C4-2B (cell line): ENCODE results near the gene MEOX1.

Experiments
- CTCF ChIP-seq: fragments of 450-650 bp; conservative IDR thresholded peaks from 2 replicates; pipeline ENCODE4 v1.5.1; 2017; ENCODE audit warnings: mild to moderate bottlenecking
- ZFX ChIP-seq: fragments of 450-650 bp; IDR thresholded peaks from 2 replicates; pipeline ENCODE4 v1.6.1; 2017

GRCh38 chr17:43697937-43698336, 36.2 kb upstream of the MEOX1 start:
- no peak for TF ChIP-seq CTCF
- no peak for TF ChIP-seq ZFX
